OCI-LY1 (cell line): ENCODE measurements around the gene PARVA.

Experiments
- EZH2 ChIP-seq: fragments of 200-600 bp; sonication (generic), shearing (Covaris generic); IDR thresholded peaks from 2 replicates; pipeline ENCODE4 v1.8.0; 2017; ENCODE audit warnings: borderline replicate concordance, mixed run types, mild to moderate bottlenecking, antibody characterized with exemption, low read length, moderate library complexity, mixed read lengths
- TF ChIP-seq, protein P1 (sequence below): fragments of 200-600 bp; sonication (generic), shearing (Covaris generic); IDR thresholded peaks from 2 replicates; pipeline ENCODE4 v1.5.1; 2017; ENCODE audit warnings: mild to moderate bottlenecking, antibody characterized with exemption, low read length, moderate library complexity, mixed read lengths

DNA sequence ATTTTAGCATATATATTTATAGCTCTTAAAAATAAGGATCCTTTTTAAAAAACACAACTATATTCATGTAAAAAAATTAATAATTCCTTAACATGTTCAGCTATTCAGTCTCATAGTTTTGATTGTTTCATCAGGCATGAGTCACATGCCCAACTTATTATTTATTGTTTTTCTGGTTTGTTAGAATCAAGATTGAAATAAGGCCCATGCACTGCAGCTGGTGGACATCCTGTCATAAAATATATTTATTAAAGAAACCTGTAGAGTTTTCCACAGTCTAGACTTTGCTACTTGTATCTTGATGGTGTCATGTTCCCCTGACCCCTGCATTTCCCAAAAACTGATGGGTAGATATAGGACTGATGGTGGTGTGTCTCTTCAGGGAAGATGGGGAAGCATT is 77.4 kb downstream of the PARVA start:
- TF ChIP-seq, protein P1, sequence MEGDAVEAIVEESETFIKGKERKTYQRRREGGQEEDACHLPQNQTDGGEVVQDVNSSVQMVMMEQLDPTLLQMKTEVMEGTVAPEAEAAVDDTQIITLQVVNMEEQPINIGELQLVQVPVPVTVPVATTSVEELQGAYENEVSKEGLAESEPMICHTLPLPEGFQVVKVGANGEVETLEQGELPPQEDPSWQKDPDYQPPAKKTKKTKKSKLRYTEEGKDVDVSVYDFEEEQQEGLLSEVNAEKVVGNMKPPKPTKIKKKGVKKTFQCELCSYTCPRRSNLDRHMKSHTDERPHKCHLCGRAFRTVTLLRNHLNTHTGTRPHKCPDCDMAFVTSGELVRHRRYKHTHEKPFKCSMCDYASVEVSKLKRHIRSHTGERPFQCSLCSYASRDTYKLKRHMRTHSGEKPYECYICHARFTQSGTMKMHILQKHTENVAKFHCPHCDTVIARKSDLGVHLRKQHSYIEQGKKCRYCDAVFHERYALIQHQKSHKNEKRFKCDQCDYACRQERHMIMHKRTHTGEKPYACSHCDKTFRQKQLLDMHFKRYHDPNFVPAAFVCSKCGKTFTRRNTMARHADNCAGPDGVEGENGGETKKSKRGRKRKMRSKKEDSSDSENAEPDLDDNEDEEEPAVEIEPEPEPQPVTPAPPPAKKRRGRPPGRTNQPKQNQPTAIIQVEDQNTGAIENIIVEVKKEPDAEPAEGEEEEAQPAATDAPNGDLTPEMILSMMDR, result no peak
- no peak for TF ChIP-seq EZH2
